Activated naive CD8-positive, alpha-beta T cell treated with anti-CD3 and anti-CD28 coated beads, Interleukin-2, amount 50 U/mL, for 24 hours (primary cell): Measurements from ENCODE around the gene ERBB4.
"Not testable (repeated sequence)": the region's sequence is repeated elsewhere in the genome, so short reads cannot be mapped to it uniquely, and the experiment has no call there.

Experiments used
- ATAC-seq: fragments of 150-1000 bp; cut with Tn5 transposase; one replicate; pipeline ENCODE4 v1.10.0; 2021
- DNase-seq: peaks from one replicate; pipeline ENCODE4 v3.0.0; 2021
- H3K27ac Mint-ChIP-seq: one replicate; pipeline ENCODE4 v1.8.0; 2021; ENCODE audit warnings: mild to moderate bottlenecking, mixed read lengths
- H3K27me3 Mint-ChIP-seq: one replicate; pipeline ENCODE4 v1.8.0; 2021; ENCODE audit warnings: mixed read lengths
- H3K36me3 Mint-ChIP-seq: one replicate; pipeline ENCODE4 v1.8.0; 2021; ENCODE audit warnings: low read depth, mixed read lengths
- H3K4me1 Mint-ChIP-seq: one replicate; pipeline ENCODE4 v1.8.0; 2021; ENCODE audit warnings: mixed read lengths
- H3K4me3 Mint-ChIP-seq: one replicate; pipeline ENCODE4 v1.8.0; 2021; ENCODE audit warnings: mild to moderate bottlenecking, moderate library complexity, mixed read lengths
- H3K9me3 Mint-ChIP-seq: one replicate; pipeline ENCODE4 v1.8.0; 2021; ENCODE audit warnings: mixed read lengths

Gene ERBB4

DNA sequence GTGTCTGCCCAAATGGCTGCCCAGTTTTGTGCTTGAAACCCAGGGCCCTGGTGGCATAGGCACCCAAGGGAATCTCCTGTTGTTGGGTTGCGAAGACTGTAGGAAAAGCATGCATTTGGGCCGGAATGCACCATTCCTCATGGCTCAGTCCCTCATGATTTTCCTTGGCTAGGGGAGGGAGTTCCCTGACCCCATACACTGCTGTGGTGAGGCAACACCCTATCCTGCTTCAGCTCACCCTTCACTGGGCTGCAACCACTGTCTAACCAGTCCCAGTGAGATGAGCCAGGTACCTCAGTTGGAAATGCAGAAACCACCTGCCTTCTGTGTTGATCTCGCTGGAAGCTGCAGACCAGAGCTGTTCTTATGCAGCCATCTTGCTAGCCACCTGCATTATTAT, 300.4 kb downstream of the ERBB4 start:
- peaks cover 12% of the 10 kb centered on the region for H3K9me3 Mint-ChIP-seq
- not testable (repeated sequence) for H3K36me3 Mint-ChIP-seq, H3K27ac Mint-ChIP-seq, ATAC-seq, H3K4me3 Mint-ChIP-seq, DNase-seq, H3K4me1 Mint-ChIP-seq, H3K27me3 Mint-ChIP-seq

GRCh38 chr2:212237350-212238095, 301.1 kb downstream of the ERBB4 start:
- no peak overlapping the region for H3K4me3 Mint-ChIP-seq
- H3K27me3 Mint-ChIP-seq = no peaks in the 10 kb centered on the region
- no peak for DNase-seq
- H3K9me3 Mint-ChIP-seq = peaks cover 12% of the 10 kb centered on the region
- no peaks in the 10 kb centered on the region for H3K4me1 Mint-ChIP-seq
- ATAC-seq = no peak
- H3K27ac Mint-ChIP-seq = no peak overlapping the region
- no peaks in the 10 kb centered on the region for H3K36me3 Mint-ChIP-seq

- Mint-ChIP-seq H3K27me3 (no peaks in the 10 kb centered on the region), H3K9me3 (no peaks in the 10 kb centered on the region), H3K36me3 (no peaks in the 10 kb centered on the region), H3K4me3 (no peak overlapping the region), H3K4me1 (no peaks in the 10 kb centered on the region), H3K27ac (no peak overlapping the region)
- no peak for ATAC-seq
- no peak for DNase-seq
Observed at GRCh38 chr2:212228743-212229171, 309.8 kb downstream of the ERBB4 start.

GRCh38 chr2:212227755-212228154, 310.8 kb downstream of the ERBB4 start:
- Mint-ChIP-seq H3K27me3 (no peaks in the 10 kb centered on the region), H3K9me3 (no peaks in the 10 kb centered on the region), H3K27ac (no peak overlapping the region), H3K36me3 (no peaks in the 10 kb centered on the region), H3K4me3 (no peak overlapping the region), H3K4me1 (no peaks in the 10 kb centered on the region)
- no peak for DNase-seq
- ATAC-seq = no peak

- no peaks in the 10 kb centered on the region for H3K36me3 Mint-ChIP-seq
- no peak for ATAC-seq
- no peaks in the 10 kb centered on the region for H3K4me1 Mint-ChIP-seq
Observed at GRCh38 chr2:212226114-212226513, 312.5 kb downstream of the ERBB4 start.

DNA sequence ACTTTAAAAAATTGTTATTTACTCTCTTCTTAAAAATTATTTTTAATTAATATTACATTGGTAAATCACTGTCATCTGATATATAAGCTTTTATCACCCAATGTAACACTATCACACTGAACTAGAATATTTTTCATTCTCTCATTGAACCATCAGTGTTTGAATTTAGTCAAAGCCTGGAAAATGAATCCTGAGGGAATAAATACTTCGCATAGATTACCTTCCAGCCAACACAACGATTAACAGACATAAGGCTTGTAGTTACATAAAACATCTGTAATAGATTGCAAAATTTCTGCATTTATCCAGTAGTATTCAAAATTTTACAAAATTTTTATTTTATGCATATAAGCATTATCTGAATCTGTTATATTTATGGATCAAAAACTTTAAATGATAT, 314.9 kb downstream of the ERBB4 start:
- ATAC-seq = no peak
- no peaks in the 10 kb centered on the region for H3K4me1 Mint-ChIP-seq
- no peaks in the 10 kb centered on the region for H3K27me3 Mint-ChIP-seq
- no peak overlapping the region for H3K27ac Mint-ChIP-seq
- no peaks in the 10 kb centered on the region for H3K36me3 Mint-ChIP-seq
- DNase-seq = no peak
- no peaks in the 10 kb centered on the region for H3K9me3 Mint-ChIP-seq
- no peak overlapping the region for H3K4me3 Mint-ChIP-seq

More at GRCh38 chr2:212226114-212226513, 312.5 kb downstream of the ERBB4 start:
- H3K27me3 Mint-ChIP-seq = no peaks in the 10 kb centered on the region
- DNase-seq = no peak
- H3K27ac Mint-ChIP-seq = no peak overlapping the region
- H3K4me3 Mint-ChIP-seq = no peak overlapping the region
- H3K9me3 Mint-ChIP-seq = no peaks in the 10 kb centered on the region

- no peaks in the 10 kb centered on the region for H3K36me3 Mint-ChIP-seq
Observed at GRCh38 chr2:212213191-212213590, 325.4 kb downstream of the ERBB4 start.

DNA sequence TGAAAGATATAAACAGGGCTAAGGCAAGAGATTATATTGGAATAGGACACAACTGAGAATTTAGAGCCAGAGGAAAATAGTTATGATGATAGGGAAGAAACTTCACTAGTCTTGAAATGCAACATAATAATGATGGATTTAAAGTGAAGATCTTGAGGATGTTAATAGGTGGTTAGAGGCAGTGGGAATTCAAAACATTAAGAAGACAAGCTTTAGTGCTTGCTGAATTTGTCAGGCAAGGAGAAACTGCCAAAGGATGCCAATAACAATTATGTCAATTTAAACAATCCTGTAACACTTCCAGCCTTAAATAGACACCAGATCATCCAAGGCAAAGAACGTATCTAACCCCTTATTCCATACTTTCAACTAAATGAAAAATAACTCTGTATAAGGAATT, 330.1 kb downstream of the ERBB4 start:
- H3K4me3 Mint-ChIP-seq = no peak overlapping the region
- no peaks in the 10 kb centered on the region for H3K4me1 Mint-ChIP-seq
- H3K27ac Mint-ChIP-seq = no peak overlapping the region
- ATAC-seq (no peak), DNase-seq (no peak)
- H3K27me3 Mint-ChIP-seq = no peaks in the 10 kb centered on the region
- no peaks in the 10 kb centered on the region for H3K9me3 Mint-ChIP-seq
- H3K36me3 Mint-ChIP-seq = no peaks in the 10 kb centered on the region

More at GRCh38 chr2:212213191-212213590, 325.4 kb downstream of the ERBB4 start:
- Mint-ChIP-seq H3K9me3 (no peaks in the 10 kb centered on the region), H3K4me3 (no peak overlapping the region), H3K4me1 (no peaks in the 10 kb centered on the region), H3K27me3 (no peaks in the 10 kb centered on the region), H3K27ac (no peak overlapping the region)
- no peak for DNase-seq
- ATAC-seq = no peak

GRCh38 chr2:212197776-212198175, 340.8 kb downstream of the ERBB4 start:
- no peaks in the 10 kb centered on the region for H3K4me1 Mint-ChIP-seq
- no peak overlapping the region for H3K4me3 Mint-ChIP-seq
- H3K9me3 Mint-ChIP-seq = peaks cover 3% of the 10 kb centered on the region
- DNase-seq (no peak), ATAC-seq (no peak)
- H3K27me3 Mint-ChIP-seq = no peaks in the 10 kb centered on the region
- H3K27ac Mint-ChIP-seq = no peak overlapping the region
- H3K36me3 Mint-ChIP-seq = no peaks in the 10 kb centered on the region

DNA sequence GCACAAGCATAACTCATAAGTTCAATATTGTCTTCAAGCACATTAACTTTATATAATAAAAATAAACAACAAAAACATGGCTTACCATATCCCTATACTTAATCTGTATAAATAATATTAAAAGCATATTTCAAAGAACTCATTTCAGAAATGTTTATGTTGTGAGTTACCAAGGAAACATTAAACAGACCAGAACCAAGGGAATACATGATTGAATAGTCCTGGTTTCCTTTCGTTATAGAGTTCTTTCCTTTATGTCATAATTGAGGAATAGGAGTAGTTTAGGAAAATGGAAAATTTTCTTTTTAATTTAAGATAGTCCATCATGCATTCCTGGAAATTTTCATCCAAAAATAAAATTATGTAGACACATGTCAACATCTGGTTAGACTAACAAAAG, 343.0 kb downstream of the ERBB4 start:
- Mint-ChIP-seq H3K27me3 (no peaks in the 10 kb centered on the region), H3K9me3 (peaks cover 3% of the 10 kb centered on the region), H3K4me1 (no peaks in the 10 kb centered on the region), H3K27ac (no peak overlapping the region), H3K4me3 (no peak overlapping the region), H3K36me3 (no peaks in the 10 kb centered on the region)
- ATAC-seq (no peak), DNase-seq (no peak)

- Mint-ChIP-seq H3K4me3 (no peak overlapping the region), H3K9me3 (peaks cover 3% of the 10 kb centered on the region), H3K27ac (no peak overlapping the region), H3K4me1 (no peaks in the 10 kb centered on the region), H3K27me3 (no peaks in the 10 kb centered on the region), H3K36me3 (no peaks in the 10 kb centered on the region)
- no peak for DNase-seq
- no peak for ATAC-seq
Observed at GRCh38 chr2:212194396-212194795, 344.2 kb downstream of the ERBB4 start.

- DNase-seq (no peak), ATAC-seq (no peak)
- H3K36me3 Mint-ChIP-seq = no peaks in the 10 kb centered on the region
- no peaks in the 10 kb centered on the region for H3K4me1 Mint-ChIP-seq
- no peak overlapping the region for H3K27ac Mint-ChIP-seq
- H3K27me3 Mint-ChIP-seq = no peaks in the 10 kb centered on the region
- H3K4me3 Mint-ChIP-seq = no peak overlapping the region
- H3K9me3 Mint-ChIP-seq = peaks cover 3% of the 10 kb centered on the region
Observed at GRCh38 chr2:212193803-212194202, 344.8 kb downstream of the ERBB4 start.

- H3K4me1 Mint-ChIP-seq = no peaks in the 10 kb centered on the region
- H3K36me3 Mint-ChIP-seq = no peaks in the 10 kb centered on the region
- H3K27ac Mint-ChIP-seq = no peak overlapping the region
- no peak for ATAC-seq
- DNase-seq = no peak
- no peaks in the 10 kb centered on the region for H3K27me3 Mint-ChIP-seq
- H3K9me3 Mint-ChIP-seq = peaks cover 3% of the 10 kb centered on the region
- H3K4me3 Mint-ChIP-seq = no peak overlapping the region
Observed at GRCh38 chr2:212193056-212193455, 345.5 kb downstream of the ERBB4 start.

GRCh38 chr2:212191438-212191837, 347.2 kb downstream of the ERBB4 start:
- not testable (repeated sequence) for H3K27me3 Mint-ChIP-seq, H3K4me3 Mint-ChIP-seq, H3K27ac Mint-ChIP-seq, H3K9me3 Mint-ChIP-seq, H3K4me1 Mint-ChIP-seq, H3K36me3 Mint-ChIP-seq, ATAC-seq, DNase-seq

DNA sequence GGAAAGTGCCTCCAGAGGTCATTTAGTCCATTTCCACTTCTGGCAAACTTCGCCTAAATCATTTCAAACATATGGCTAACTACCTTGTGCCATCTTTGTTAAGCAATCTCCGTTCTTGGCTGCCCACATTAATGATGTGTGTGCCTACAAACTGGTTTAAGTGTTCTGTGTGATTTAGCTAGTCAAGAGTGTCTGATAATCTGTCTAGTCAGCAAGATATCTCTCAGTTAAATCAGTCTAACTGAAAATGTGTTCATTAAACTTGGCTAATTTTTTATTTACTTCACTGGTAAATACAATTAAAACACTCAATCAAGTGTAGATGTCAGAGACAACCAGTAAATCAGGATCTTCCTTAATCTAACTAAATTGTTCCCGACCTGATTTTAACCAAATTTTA, 352.4 kb downstream of the ERBB4 start:
- Mint-ChIP-seq H3K27ac (no peak overlapping the region), H3K36me3 (no peaks in the 10 kb centered on the region), H3K4me1 (no peaks in the 10 kb centered on the region), H3K9me3 (no peaks in the 10 kb centered on the region), H3K27me3 (no peaks in the 10 kb centered on the region), H3K4me3 (no peak overlapping the region)
- no peak for DNase-seq
- no peak for ATAC-seq

DNA sequence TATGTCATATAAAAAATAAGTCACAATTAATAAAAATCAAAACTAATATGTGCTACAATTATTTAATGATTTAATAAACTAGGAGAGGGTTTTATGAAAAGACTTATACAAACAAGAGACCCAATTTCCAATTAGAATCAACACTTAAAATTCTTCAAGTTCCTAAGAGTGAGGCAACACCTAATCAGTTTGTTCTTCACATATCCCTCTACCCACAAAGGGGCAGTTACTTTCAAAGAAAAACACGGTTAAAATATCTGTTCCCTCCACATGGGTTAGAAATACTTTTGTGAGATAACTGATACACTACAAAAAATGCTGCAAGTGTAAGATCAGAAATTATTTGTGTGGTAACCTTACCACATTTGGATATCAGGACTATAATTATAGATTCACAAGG, 357.0 kb downstream of the ERBB4 start:
- Mint-ChIP-seq H3K9me3 (no peaks in the 10 kb centered on the region), H3K4me3 (no peak overlapping the region), H3K27me3 (no peaks in the 10 kb centered on the region), H3K27ac (no peak overlapping the region), H3K4me1 (no peaks in the 10 kb centered on the region), H3K36me3 (no peaks in the 10 kb centered on the region)
- ATAC-seq (no peak), DNase-seq (no peak)
